HCT116 (cell line): Measurements from ENCODE around the gene INO80. TPM values are rescaled to one million over a fixed set of nuclear protein-coding genes. Genes with fewer than 3 reads are reported as not detected.

Experiments
- ATAC-seq: fragments of 200-7000 bp; cut with Tn5 transposase; 2 replicates; pipeline ENCODE4 v1.9.1; 2020; ENCODE audit warnings: mild to moderate bottlenecking, moderate library complexity
- BruUV-seq: library from RNA; stranded (reverse); fragments of 400-500 nt; replicated peaks from 2 replicates; lab custom pipeline; 2021; lab: Mats Ljungman, UMichigan
- CTCF ChIA-PET: fragments of 300-600 bp; sonication (Branson Sonifier 250); formaldehyde crosslinking; loops from one replicate; lab custom pipeline; 2021; ENCODE audit warnings: antibody characterized with exemption; lab: Charles Lee
- POLR2A ChIA-PET: fragments of 300-600, 350-600 bp; sonication (Branson Sonifier 250); formaldehyde crosslinking; loops from one replicate; lab custom pipeline; 2021; ENCODE audit warnings: antibody characterized with exemption; lab: Charles Lee
- RAD21 ChIA-PET, 2 experiments: fragments of 300-600 bp; sonication (Branson Sonifier 250); formaldehyde crosslinking; loops; one replicate each; lab custom pipeline; 2023; ENCODE audit warnings: low total read pairs in 2 of 2; ENCODE audit not compliant: uncharacterized antibody in 2 of 2, unreplicated experiment in 2 of 2, low non-redundant PET in 1 of 2; lab: Charles Lee
- DNase-seq: peaks from one replicate; pipeline ENCODE4 v3.0.0-alpha.2; 2010; ENCODE audit warnings: low read depth, low spot score
- H2AFZ ChIP-seq: fragments of 200-600 bp; shearing (Covaris generic), sonication (generic); 2 replicates; pipeline ENCODE4 v1.6.1; 2017; ENCODE audit warnings: low read depth, mixed run types, mixed read lengths, antibody characterized with exemption, low read length; ENCODE audit not compliant: poor library complexity, severe bottlenecking
- H3K27ac ChIP-seq: 2 replicates; pipeline ENCODE4 v1.5.1; 2012; ENCODE audit warnings: low read depth, low read length
- H3K27me3 ChIP-seq: fragments of 200-600 bp; sonication (generic); 2 replicates; pipeline ENCODE4 v1.6.1; 2016; ENCODE audit warnings: mixed run types, low read length, mixed read lengths; ENCODE audit not compliant: insufficient read depth
- H3K36me3 ChIP-seq, 2 experiments: fragments of 200-500 bp in 1 of 2; fragments of 200-600 bp in 1 of 2; sonication (Bioruptor generic) in 1 of 2; sonication (generic) in 1 of 2; 2 replicates each; pipeline versions ENCODE4 v1.5.1 to v1.6.1; 2014 to 2016; ENCODE audit warnings: low read length in 2 of 2, inconsistent platforms in 1 of 2, mixed read lengths in 1 of 2, mixed run types in 1 of 2; ENCODE audit not compliant: insufficient read depth in 2 of 2, control insufficient read depth in 1 of 2
- H3K4me1 ChIP-seq, 2 experiments: fragments of 200-600 bp in 1 of 2; sonication (generic) in 1 of 2; 2 replicates each; pipeline versions ENCODE4 v1.5.1 to v1.6.1; 2012 to 2017; ENCODE audit warnings: low read length in 2 of 2, inconsistent platforms in 1 of 2, mild to moderate bottlenecking in 1 of 2, mixed read lengths in 1 of 2, mixed run types in 1 of 2, moderate library complexity in 1 of 2; ENCODE audit not compliant: insufficient read depth in 2 of 2, control insufficient read depth in 1 of 2
- H3K4me2 ChIP-seq: fragments of 200-600 bp; sonication (generic); 2 replicates; pipeline ENCODE4 v1.6.1; 2017; ENCODE audit warnings: mixed run types, low read length, mixed read lengths
- H3K4me3 ChIP-seq, 2 experiments: fragments of 200-600 bp in 1 of 2; sonication (generic) in 1 of 2; replicated peaks in 1 of 2; 2 replicates each; pipeline ENCODE4 v1.5.1; 2011 to 2016; ENCODE audit warnings: low read length in 2 of 2, control low read depth in 1 of 2, low read depth in 1 of 2, mild to moderate bottlenecking in 1 of 2, mixed read lengths in 1 of 2, mixed run types in 1 of 2
- H3K79me2 ChIP-seq: fragments of 200-600 bp; sonication (generic); 2 replicates; pipeline ENCODE4 v1.6.1; 2017; ENCODE audit warnings: mild to moderate bottlenecking, mixed run types, low read length, moderate library complexity, mixed read lengths; ENCODE audit not compliant: insufficient read depth
- H3K9ac ChIP-seq: fragments of 200-600 bp; sonication (generic); 2 replicates; pipeline ENCODE4 v1.6.1; 2016; ENCODE audit warnings: low read length, mixed read lengths
- H3K9me2 ChIP-seq: fragments of 200-600 bp; sonication (generic), shearing (Covaris generic); 2 replicates; pipeline ENCODE4 v1.6.1; 2017; ENCODE audit warnings: mixed run types, mild to moderate bottlenecking, moderate library complexity; ENCODE audit not compliant: insufficient read depth
- H3K9me3 ChIP-seq, 2 experiments: fragments of 200-500 bp in 1 of 2; fragments of 200-600 bp in 1 of 2; sonication (Bioruptor generic) in 1 of 2; sonication (generic) in 1 of 2; 2 replicates each; pipeline ENCODE4 v1.6.1; 2014 to 2017; ENCODE audit warnings: low read length in 2 of 2, mixed read lengths in 2 of 2, inconsistent platforms in 1 of 2, low read depth in 1 of 2, mild to moderate bottlenecking in 1 of 2, mixed run types in 1 of 2, moderate library complexity in 1 of 2; ENCODE audit not compliant: control insufficient read depth in 1 of 2, insufficient read depth in 1 of 2
- H4K20me1 ChIP-seq: fragments of 200-600 bp; sonication (generic), shearing (Covaris generic); 2 replicates; pipeline ENCODE4 v1.6.1; 2017; ENCODE audit warnings: mixed run types, mild to moderate bottlenecking, moderate library complexity; ENCODE audit not compliant: insufficient read depth
- CTCF ChIP-seq, 3 experiments: fragments of 200-600 bp in 1 of 3; sonication (generic) in 1 of 3; IDR thresholded peaks in 2 of 3; conservative IDR thresholded peaks in 1 of 3; 2 replicates each; pipeline ENCODE4 v1.5.1; 2012 to 2017; ENCODE audit warnings: low read depth in 2 of 3, low read length in 2 of 3, antibody characterized with exemption in 1 of 3, borderline replicate concordance in 1 of 3, control low read depth in 1 of 3, mild to moderate bottlenecking in 1 of 3, mixed read lengths in 1 of 3, mixed run types in 1 of 3, moderate library complexity in 1 of 3; ENCODE audit not compliant: insufficient read depth in 1 of 3
- POLR2AphosphoS5 ChIP-seq: IDR thresholded peaks from 2 replicates; pipeline ENCODE4 v1.6.1; 2011; ENCODE audit warnings: mild to moderate bottlenecking, low read depth, low read length, moderate library complexity
- RAD21 ChIP-seq: IDR thresholded peaks from 2 replicates; pipeline ENCODE4 v1.6.1; 2012; ENCODE audit warnings: low read depth, mild to moderate bottlenecking
- ZNF274 ChIP-seq: fragments of 200-500 bp; sonication (Bioruptor generic); IDR thresholded peaks from 2 replicates; pipeline ENCODE4 v1.6.1; 2014; ENCODE audit warnings: mild to moderate bottlenecking, low read depth, low read length, inconsistent platforms
- intact Hi-C: fragments of 100-400 bp; cut with micrococcal nuclease; formaldehyde crosslinking; loops from 2 replicates; pipeline ENCODE4 v1.10.0; 2022
- total RNA-seq: library from RNA; stranded (reverse); gene quantifications from one replicate; pipeline ENCODE4 v1.2.1, GENCODE V29; 2021; ENCODE audit not compliant: unreplicated experiment

Gene INO80
- total RNA-seq, 1 experiment from 2014 or later: 28.2 TPM

GRCh38 chr15:41115652-41116115 lies 396 bp downstream of the INO80 start (continued):
- no peak for TF ChIP-seq POLR2AphosphoS5
- TF ChIP-seq RAD21: no peak
- TF ChIP-seq, all 23 proteins: peak for 3

- CTCF ChIA-PET: no interaction called here
Measured at GRCh38 chr15:41115161-41115651, 874 bp downstream of the INO80 start.

More at GRCh38 chr15:41115161-41115651, 874 bp downstream of the INO80 start:
- peaks cover 3 to 18% of the 10 kb centered on the region in 2 experiments; a peak in 3 of 4 replicates for H3K4me1 ChIP-seq
- H3K9me2 ChIP-seq: no peaks in the 10 kb centered on the region
- no peaks in the 10 kb centered on the region for H4K20me1 ChIP-seq
- ATAC-seq (peak; percentile 16), DNase-seq (peak; percentile 37)
- H3K9me3 ChIP-seq: no peaks in the 10 kb centered on the region
- 0 out of 4 replicates have a peak, but pooled peaks cover 0 to 3% of the 10 kb centered on the region in 2 experiments for H3K36me3 ChIP-seq
- peak overlapping the region; percentile 89 to 96 for H3K4me3 ChIP-seq
- peak overlapping the region; percentile 99 for H3K27ac ChIP-seq
- peak overlapping the region; percentile 95 for H3K4me2 ChIP-seq
- 0 out of 6 replicates have a peak, but pooled peaks of 1 of the 3 experiments have one; percentile 17 for TF ChIP-seq CTCF (IDR thresholded peaks at IDR 0.05 in 2 of 3, conservative IDR thresholded peaks at IDR 0.05 in 1 of 3; ENCODE audit: borderline replicate concordance in 1 of 3, insufficient read depth in 1 of 3, low read depth in 2 of 3, low read length in 2 of 3)
- no peak for TF ChIP-seq ZNF274
- peak; percentile 8; the same call in 1 of the 2 replicates for TF ChIP-seq POLR2AphosphoS5
- H3K9ac ChIP-seq: peak overlapping the region; percentile 97
- intact Hi-C loops: loop anchor here (5.0 kb wide), 1 partner anchor 167 kb away; no protein-coding TSS in a partner anchor
- ChIA-PET POLR2A (interaction anchor here (1.4 kb wide), 1 partner anchor 161 kb away, joined by 3 read pairs; no protein-coding TSS in a partner anchor), RAD21 (no interaction called here)
- peaks cover 56% of the 10 kb centered on the region for H3K79me2 ChIP-seq
- H2AFZ ChIP-seq: no peak overlapping the region
- H3K27me3 ChIP-seq: no peaks in the 10 kb centered on the region
- BruUV-seq: TSS peak; percentile 73
